ENCODE data around the gene WSB1.

The WSB1 gene

DNA sequence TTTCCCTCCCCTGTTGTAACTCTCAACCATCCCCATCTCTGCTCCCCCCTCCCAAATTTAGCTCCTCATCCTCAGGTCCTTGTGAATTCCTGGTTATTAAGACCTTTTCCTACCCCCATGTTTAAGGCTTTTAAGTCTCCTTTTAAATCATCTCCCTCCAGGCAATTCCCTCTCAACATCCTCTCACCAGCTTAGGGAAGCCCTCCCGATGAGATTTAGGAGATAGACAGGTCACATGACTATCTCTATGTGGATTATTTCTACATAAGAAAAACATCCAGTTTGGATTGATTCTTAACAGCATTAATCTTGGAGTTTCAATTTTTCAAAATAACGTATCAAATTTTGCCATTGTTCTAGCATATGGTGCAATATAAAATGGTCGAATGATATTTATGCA, 12.5 kb upstream of the WSB1 start:
- no peak for DNase-seq

- no peak for DNase-seq
These were observed 11.8 kb upstream of the WSB1 start for GRCh38 chr17:27282054-27282551.

- no peak for DNase-seq
These were observed 10.9 kb upstream of the WSB1 start for GRCh38 chr17:27283060-27283459.

GRCh38 chr17:27283751-27284150, 10.2 kb upstream of the WSB1 start:
- DNase-seq = no peak

DNA sequence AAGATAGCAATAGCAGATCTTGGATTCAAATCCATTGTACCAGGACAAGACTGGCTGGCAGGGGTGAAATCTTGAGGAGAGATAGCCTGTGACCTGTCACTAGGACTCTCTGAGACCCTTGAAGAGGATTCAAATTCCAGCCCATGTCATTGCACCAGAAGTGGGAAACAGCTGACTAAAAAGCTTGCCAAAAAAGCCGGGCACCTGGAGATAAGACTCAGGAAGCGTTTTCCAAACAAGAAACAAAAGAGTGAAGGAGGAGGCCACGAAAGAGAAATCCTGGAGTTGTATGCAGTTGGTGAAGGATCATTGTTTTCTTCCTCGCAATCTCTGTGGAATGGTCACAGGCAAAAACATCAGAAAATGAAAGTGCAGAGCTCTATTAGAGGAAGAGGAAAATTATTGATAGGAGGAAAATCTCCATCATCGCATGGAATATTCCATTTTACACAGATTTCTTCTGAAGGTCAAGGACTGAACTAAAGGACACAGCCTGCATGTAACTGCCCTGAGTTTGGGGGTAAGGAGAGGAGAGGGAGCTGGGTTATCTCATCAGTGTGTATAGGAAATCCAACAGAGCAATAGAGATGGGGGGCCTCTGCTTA, 9.0 kb upstream of the WSB1 start:
- no peak for DNase-seq

- no peak for DNase-seq
These were observed 8.4 kb upstream of the WSB1 start for GRCh38 chr17:27285516-27285915.

GRCh38 chr17:27288183-27288582, 5.7 kb upstream of the WSB1 start:
- DNase-seq = no peak

DNA sequence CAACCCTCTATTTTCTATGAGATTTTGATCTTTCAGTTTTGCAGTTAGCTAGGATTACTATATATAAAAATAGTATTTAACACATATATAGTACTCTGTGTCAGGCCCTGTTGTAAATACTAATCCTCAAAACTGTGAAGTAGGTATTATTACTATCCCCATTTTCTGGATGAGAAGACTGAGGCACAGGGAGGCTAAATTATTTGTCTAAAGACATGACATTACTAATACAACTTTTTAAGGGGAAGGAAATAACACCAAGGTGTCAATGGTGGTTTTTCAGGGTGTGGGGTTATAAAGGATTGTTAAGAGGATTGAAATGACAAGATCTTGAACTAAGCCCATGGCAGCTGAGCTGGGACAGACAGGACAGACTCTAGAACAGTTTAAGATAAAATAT, 4.1 kb upstream of the WSB1 start:
- no peak for DNase-seq

GRCh38 chr17:27290916-27291598, 2.9 kb upstream of the WSB1 start:
- no peak for DNase-seq

DNA sequence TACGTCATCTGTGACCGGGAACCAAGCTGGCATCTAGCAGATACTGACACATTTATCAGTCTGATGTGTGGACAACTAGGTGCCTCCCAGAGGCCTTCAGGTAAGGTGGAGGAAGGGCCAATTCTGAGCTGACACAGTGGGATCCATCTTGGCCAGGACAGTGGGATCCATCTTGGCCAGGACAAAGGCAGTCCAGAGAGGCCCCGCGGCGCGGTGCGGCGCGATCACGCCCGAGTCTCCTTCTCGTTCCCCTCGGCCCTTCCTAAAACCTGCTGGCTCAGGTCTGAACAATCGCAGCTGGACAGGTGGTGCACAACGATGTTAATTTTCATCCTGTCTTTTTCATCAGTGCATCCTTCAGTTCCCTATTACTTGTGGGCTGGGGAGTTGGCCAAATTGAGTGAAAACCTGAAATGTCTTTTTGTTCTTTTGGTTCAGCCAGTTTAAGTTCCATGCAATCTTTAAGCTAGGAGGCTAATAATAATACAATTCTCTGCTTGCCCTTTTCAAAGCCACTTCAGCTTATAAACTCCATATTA, 486 bp upstream of the WSB1 start:
- peak in 1 of 4 experiments; percentile 2 for DNase-seq

GRCh38 chr17:27294689-27295630, 1.0 kb downstream of the WSB1 start:
- DNase-seq = peak in 2 of 4 experiments; percentile 11 to 37

GRCh38 chr17:27295945-27296344, 2.0 kb downstream of the WSB1 start:
- no peak for DNase-seq

DNA sequence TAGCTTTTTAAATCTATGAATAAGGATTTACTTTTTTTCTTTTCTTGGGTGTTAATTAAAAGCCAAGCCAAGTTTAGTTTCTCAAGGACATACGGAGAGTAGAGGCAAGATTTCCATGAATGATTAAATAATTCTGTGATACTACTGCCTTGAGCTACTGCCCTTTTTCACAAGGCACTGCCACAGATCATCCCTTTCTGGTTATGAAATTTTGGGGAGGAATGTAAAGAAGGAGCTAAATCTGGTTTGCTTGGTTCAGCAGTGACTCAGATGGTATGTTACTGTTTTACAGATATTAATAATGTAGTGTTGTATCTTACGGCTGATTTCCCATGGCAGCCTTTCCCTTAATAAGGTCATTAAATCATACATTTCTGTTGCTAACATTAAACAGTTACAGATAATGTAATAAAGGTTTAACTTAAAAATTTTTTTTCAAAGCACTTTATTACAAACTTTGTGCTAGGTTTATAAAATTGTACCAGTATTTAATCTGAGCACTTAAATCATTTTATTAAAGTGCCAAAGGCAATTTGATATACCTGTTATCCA, 2.6 kb downstream of the WSB1 start:
- no peak for DNase-seq

GRCh38 chr17:27299384-27300049, 5.6 kb downstream of the WSB1 start:
- DNase-seq = no peak

GRCh38 chr17:27303734-27304133, 9.8 kb downstream of the WSB1 start:
- DNase-seq = no peak

DNA sequence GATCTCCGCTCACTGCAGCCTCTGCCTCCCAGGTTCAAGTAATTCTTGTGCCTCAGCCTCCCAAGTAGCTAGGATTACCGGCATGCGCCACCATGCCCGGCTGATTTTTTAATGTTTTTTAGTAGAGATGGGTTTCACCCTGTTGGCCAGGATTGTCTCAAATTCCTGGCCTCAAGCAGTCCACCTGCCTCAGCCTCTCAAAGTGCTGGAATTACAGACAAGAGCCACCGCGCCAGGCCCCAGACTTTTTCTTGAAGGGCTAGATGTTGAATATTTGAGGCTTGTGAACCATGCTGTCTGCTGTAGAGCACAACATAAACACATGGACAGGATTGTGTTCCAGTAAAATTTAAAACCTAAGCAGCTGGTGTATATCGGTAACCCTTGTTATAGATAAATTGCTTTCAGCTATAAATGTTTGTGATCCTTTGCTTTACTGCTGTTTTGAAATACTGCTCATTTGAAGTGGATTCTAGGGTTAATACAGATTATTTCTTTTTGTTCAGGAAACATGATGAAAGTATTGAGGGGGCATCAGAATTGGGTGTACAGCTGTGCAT, 12.4 kb downstream of the WSB1 start:
- DNase-seq = no peak

- no peak for DNase-seq
These were observed 16.7 kb downstream of the WSB1 start for GRCh38 chr17:27310565-27311110.

DNA sequence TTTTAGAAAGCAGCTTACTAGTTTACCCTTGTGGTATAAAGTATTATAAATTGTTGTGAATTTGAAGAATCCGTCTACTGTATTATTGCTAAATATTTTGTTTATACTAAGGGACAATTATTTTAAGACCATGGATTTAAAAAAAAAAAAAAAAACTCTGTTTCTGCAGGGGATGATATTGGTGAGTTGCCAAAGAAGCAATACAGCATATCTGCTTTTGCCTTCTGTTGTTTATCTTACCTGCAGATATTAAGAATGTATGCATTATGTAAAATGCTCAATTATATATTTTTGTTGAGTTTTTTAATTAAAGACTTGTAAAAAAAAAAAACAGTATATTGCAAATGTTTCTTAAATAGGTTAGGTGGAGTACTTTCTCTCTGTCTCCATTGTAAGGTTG, 19.4 kb downstream of the WSB1 start:
- DNase-seq = no peak

DNA sequence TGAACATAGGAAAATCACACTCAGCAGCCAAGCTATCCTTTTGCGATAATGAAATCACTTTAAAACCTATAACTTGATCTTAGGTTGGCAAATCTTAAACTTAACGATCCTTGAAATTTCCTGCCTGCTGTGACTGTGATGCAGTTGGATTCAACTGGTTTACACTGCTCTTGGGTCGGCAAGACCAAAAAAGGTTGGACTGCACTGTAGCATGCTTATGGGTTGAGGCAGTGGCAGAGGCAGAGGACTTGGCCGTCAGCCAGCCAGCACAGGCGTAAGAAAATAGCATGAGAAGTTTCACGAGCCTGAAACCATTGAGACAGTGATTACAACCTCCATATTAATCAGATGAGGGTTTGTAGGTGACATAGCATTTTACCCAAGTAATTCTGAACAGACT, 21.4 kb downstream of the WSB1 start:
- no peak for DNase-seq

GRCh38 chr17:27315796-27316465, 22.0 kb downstream of the WSB1 start:
- no peak for DNase-seq

DNA sequence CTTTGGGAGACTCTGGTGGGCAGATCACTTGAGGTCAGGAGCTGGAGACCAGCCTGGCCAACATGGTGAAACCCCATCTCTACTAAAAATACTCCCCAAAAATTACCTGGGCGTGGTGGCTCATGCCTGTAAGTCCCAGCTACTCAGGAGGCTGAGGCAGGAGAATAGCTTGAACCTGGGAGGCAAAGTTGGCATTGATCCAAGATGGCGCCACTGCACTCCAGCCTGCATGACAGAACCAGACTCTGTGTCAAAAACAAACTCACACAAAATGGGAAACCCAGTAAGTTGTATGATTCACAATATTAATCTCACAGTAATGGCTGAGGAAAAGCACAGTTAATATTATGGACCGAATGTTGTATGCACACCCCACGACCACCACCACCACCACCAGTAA, 24.3 kb downstream of the WSB1 start:
- DNase-seq = no peak
